H9 (cell line): ENCODE data around the gene OPN4. TPM values are rescaled to one million over a fixed set of nuclear protein-coding genes. Genes with fewer than 3 reads are reported as not detected.

Experiments
- DNase-seq: peaks from one replicate; pipeline ENCODE4 v3.0.0-alpha.2; 2017
- H2AFZ ChIP-seq: one replicate; pipeline ENCODE4 v1.6.1; 2013; ENCODE audit warnings: mild to moderate bottlenecking, low read length, control low read depth, moderate library complexity
- H2AK5ac ChIP-seq: 2 replicates; pipeline ENCODE4 v1.6.1; 2013; ENCODE audit warnings: low read length, control low read depth, mixed read lengths; ENCODE audit not compliant: insufficient read length
- H2BK120ac ChIP-seq: one replicate; pipeline ENCODE4 v1.6.1; 2013; ENCODE audit warnings: low read depth, mild to moderate bottlenecking, low read length, control low read depth, inconsistent platforms; ENCODE audit not compliant: poor library complexity, severe bottlenecking
- H2BK12ac ChIP-seq: 2 replicates; pipeline ENCODE4 v1.6.1; 2013; ENCODE audit warnings: low read length, control low read depth, mixed read lengths, low read depth; ENCODE audit not compliant: insufficient read length
- H2BK15ac ChIP-seq: 2 replicates; pipeline ENCODE4 v1.6.1; 2013; ENCODE audit warnings: low read depth, low read length, control low read depth
- H2BK20ac ChIP-seq: one replicate; pipeline ENCODE4 v1.6.1; 2013; ENCODE audit warnings: low read depth, mild to moderate bottlenecking, low read length, control low read depth, inconsistent platforms; ENCODE audit not compliant: poor library complexity, severe bottlenecking
- H2BK5ac ChIP-seq: 2 replicates; pipeline ENCODE4 v1.6.1; 2013; ENCODE audit warnings: low read length, control low read depth, mixed read lengths; ENCODE audit not compliant: insufficient read length
- H3K14ac ChIP-seq: 2 replicates; pipeline ENCODE4 v1.6.1; 2013; ENCODE audit warnings: low read length, control low read depth; ENCODE audit not compliant: insufficient read depth
- H3K18ac ChIP-seq: 2 replicates; pipeline ENCODE4 v1.6.1; 2013; ENCODE audit warnings: low read depth, mild to moderate bottlenecking, mixed read lengths, low read length, control low read depth; ENCODE audit not compliant: insufficient read length
- H3K23ac ChIP-seq: 2 replicates; pipeline ENCODE4 v1.6.1; 2013; ENCODE audit warnings: low read length, control low read depth, mixed read lengths, low read depth; ENCODE audit not compliant: insufficient read length
- H3K23me2 ChIP-seq: 2 replicates; pipeline ENCODE4 v1.6.1; 2013; ENCODE audit warnings: low read depth, mild to moderate bottlenecking, mixed read lengths, low read length, control low read depth; ENCODE audit not compliant: insufficient read length, poor library complexity, severe bottlenecking
- H3K27ac ChIP-seq: 2 replicates; pipeline ENCODE4 v1.5.1; 2013; ENCODE audit warnings: low read length, control low read depth, mixed read lengths, low read depth; ENCODE audit not compliant: insufficient read length
- H3K27me3 ChIP-seq: 2 replicates; pipeline ENCODE4 v1.6.1; 2013; ENCODE audit warnings: low read length, control low read depth, inconsistent platforms; ENCODE audit not compliant: insufficient read depth
- H3K4ac ChIP-seq: 2 replicates; pipeline ENCODE4 v1.6.1; 2013; ENCODE audit warnings: low read depth, mild to moderate bottlenecking, control low read depth, inconsistent platforms, low read length, moderate library complexity
- H3K4me1 ChIP-seq: 2 replicates; pipeline ENCODE4 v1.6.1; 2013; ENCODE audit warnings: low read length, control low read depth, inconsistent platforms; ENCODE audit not compliant: insufficient read depth
- H3K4me2 ChIP-seq: 2 replicates; pipeline ENCODE4 v1.6.1; 2013; ENCODE audit warnings: low read length, control low read depth, mixed read lengths; ENCODE audit not compliant: insufficient read length, insufficient read depth
- H3K56ac ChIP-seq: 2 replicates; pipeline ENCODE4 v1.6.1; 2013; ENCODE audit warnings: low read depth, mild to moderate bottlenecking, mixed read lengths, low read length, control low read depth; ENCODE audit not compliant: insufficient read length
- H3K79me1 ChIP-seq: 2 replicates; pipeline ENCODE4 v1.6.1; 2013; ENCODE audit warnings: low read depth, mild to moderate bottlenecking, moderate library complexity, low read length, control low read depth, inconsistent platforms; ENCODE audit not compliant: insufficient read depth, poor library complexity, severe bottlenecking
- H3K79me2 ChIP-seq: 2 replicates; pipeline ENCODE4 v1.6.1; 2013; ENCODE audit warnings: low read length, control low read depth, inconsistent platforms; ENCODE audit not compliant: insufficient read depth
- H3K9ac ChIP-seq: 2 replicates; pipeline ENCODE4 v1.6.1; 2013; ENCODE audit warnings: low read length, control low read depth, mixed read lengths; ENCODE audit not compliant: insufficient read length; ENCODE audit errors: extremely low read depth
- H3K9me3 ChIP-seq: one replicate; pipeline ENCODE4 v1.6.1; 2013; ENCODE audit warnings: low read depth, low read length, inconsistent platforms; ENCODE audit not compliant: control insufficient read depth
- H3T11ph ChIP-seq: one replicate; pipeline ENCODE4 v1.6.1; 2013; ENCODE audit warnings: mild to moderate bottlenecking, low read length, control low read depth, inconsistent platforms
- H4K20me1 ChIP-seq: one replicate; pipeline ENCODE4 v1.6.1; 2013; ENCODE audit not compliant: control insufficient read depth, insufficient read length, insufficient read depth
- H4K5ac ChIP-seq: 2 replicates; pipeline ENCODE4 v1.6.1; 2013; ENCODE audit warnings: low read depth, mild to moderate bottlenecking, mixed read lengths, low read length, control low read depth; ENCODE audit not compliant: insufficient read length
- H4K8ac ChIP-seq: replicated peaks from 2 replicates; pipeline ENCODE4 v1.6.1; 2013; ENCODE audit warnings: low read length, control low read depth, mixed read lengths, low read depth; ENCODE audit not compliant: insufficient read length
- H4K91ac ChIP-seq: 2 replicates; pipeline ENCODE4 v1.6.1; 2013; ENCODE audit warnings: low read depth, mild to moderate bottlenecking, moderate library complexity, mixed read lengths, low read length, control low read depth; ENCODE audit not compliant: insufficient read length
- H3K27ac Mint-ChIP-seq, 3 experiments: 2 replicates in 2 of 3; 3 replicates in 1 of 3; pipeline ENCODE4 v1.8.0; 2020 to 2021; ENCODE audit warnings: mixed read lengths in 3 of 3, mild to moderate bottlenecking in 1 of 3, moderate library complexity in 1 of 3
- H3K27me3 Mint-ChIP-seq: 2 replicates; pipeline ENCODE4 v1.8.0; 2021; ENCODE audit warnings: low read depth, mild to moderate bottlenecking, moderate library complexity, mixed read lengths
- H3K36me3 Mint-ChIP-seq, 3 experiments: 2 replicates in 2 of 3; 3 replicates in 1 of 3; pipeline ENCODE4 v1.8.0; 2020 to 2021; ENCODE audit warnings: low read depth in 3 of 3, mixed read lengths in 3 of 3; ENCODE audit not compliant: insufficient read depth in 1 of 3
- H3K4me1 Mint-ChIP-seq, 2 experiments: 2 replicates each; pipeline ENCODE4 v1.8.0; 2020; ENCODE audit warnings: mixed read lengths in 2 of 2
- H3K4me3 Mint-ChIP-seq, 2 experiments: 2 replicates in 1 of 2; 3 replicates in 1 of 2; pipeline ENCODE4 v1.8.0; 2020 to 2021; ENCODE audit warnings: mild to moderate bottlenecking in 2 of 2, mixed read lengths in 2 of 2, moderate library complexity in 1 of 2
- H3K9me3 Mint-ChIP-seq, 2 experiments: 2 replicates in 1 of 2; 3 replicates in 1 of 2; pipeline ENCODE4 v1.8.0; 2020; ENCODE audit warnings: mild to moderate bottlenecking in 2 of 2, mixed read lengths in 2 of 2, moderate library complexity in 1 of 2
- WGBS: extraction: QIAGEN DNeasy Blood & Tissue Kit; methylation state at CpG from one replicate; pipeline ENCODE4 v1.1.7; 2013; ENCODE audit warnings: missing lambda C conversion rate, low lambda C conversion rate, mixed read lengths; ENCODE audit not compliant: insufficient read length; ENCODE audit errors: extremely low coverage; 5-methylcytosine and 5-hydroxymethylcytosine counted together
- total RNA-seq: library from RNA; stranded (reverse); gene quantifications from 2 replicates; pipeline ENCODE4 v1.2.1, GENCODE V29; 2021
- TF ChIP-seq, protein P1 (sequence below): fragments of 200-600 bp; sonication (generic); conservative IDR thresholded peaks from 3 replicates; pipeline ENCODE4 v1.8.0; 2021; ENCODE audit warnings: antibody characterized with exemption, mild to moderate bottlenecking

Gene OPN4
- total RNA-seq, 1 experiment from 2014 or later, result not detected

DNA sequence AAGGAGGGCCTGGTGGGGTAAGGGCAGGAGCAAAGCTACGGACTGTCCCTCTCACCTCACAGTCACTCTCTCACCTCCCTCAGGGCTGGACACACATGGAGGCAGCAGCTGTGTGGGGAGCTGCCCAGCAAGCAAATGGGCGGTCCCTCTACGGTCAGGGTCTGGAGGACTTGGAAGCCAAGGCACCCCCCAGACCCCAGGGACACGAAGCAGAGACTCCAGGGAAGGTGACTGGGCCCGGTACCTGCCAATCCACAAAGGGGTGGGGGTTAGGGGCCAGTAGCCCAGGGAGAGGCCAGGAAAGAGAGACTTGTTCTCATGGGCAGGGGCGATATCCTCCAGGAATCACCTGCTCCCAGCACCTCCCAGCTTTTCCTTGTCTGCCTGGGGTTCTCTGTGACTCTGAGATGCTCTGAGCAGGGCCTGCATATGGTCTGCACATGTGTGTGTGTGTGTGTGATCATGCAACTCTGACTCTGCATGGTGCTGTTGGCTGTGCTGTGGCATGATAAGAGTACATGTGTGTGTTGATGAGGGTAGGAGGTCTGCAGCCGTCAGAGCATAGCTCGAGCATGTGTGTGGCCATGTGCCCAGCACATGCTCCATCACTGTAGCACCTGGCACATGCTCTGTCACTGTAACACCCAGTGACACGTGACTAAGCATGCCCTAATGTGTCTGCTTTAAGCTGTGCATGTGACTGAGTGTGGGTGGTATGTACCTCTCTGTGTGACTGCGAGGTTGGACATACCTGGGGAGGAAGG, 9.4 kb downstream of the OPN4 start:
- Mint-ChIP-seq H3K9me3 (no peaks in the 10 kb centered on the region), H3K4me3 (no peak overlapping the region), H3K4me1 (peaks cover 24 to 31% of the 10 kb centered on the region in 2 experiments), H3K36me3 (no peaks in the 10 kb centered on the region), H3K27ac (no peak overlapping the region; a peak in 2 of 7 replicates), H3K27me3 (no peaks in the 10 kb centered on the region; the same call in 1 of the 2 replicates)
- H3K9me3 ChIP-seq, result no peaks in the 10 kb centered on the region
- no CpG with 5 or more reads among the region's 10 CpGs for WGBS
- H3K23me2 ChIP-seq, result no peaks in the 10 kb centered on the region
- no peak overlapping the region for H3K56ac ChIP-seq
- H4K91ac ChIP-seq, result no peak overlapping the region
- H3K27me3 ChIP-seq, result no peaks in the 10 kb centered on the region
- no peak for DNase-seq
- H2BK12ac ChIP-seq, result no peak overlapping the region
- no peak overlapping the region; the same call in 1 of the 2 replicates for H3K14ac ChIP-seq
- no peak overlapping the region for H3K23ac ChIP-seq
- H2BK15ac ChIP-seq, result no peak overlapping the region
- no peak overlapping the region for H2BK120ac ChIP-seq
- no peak overlapping the region for H4K5ac ChIP-seq
- no peaks in the 10 kb centered on the region; the same call in 1 of the 2 replicates for H3K4me1 ChIP-seq
- no peak overlapping the region for H2BK20ac ChIP-seq
- no peak overlapping the region for H3K27ac ChIP-seq
- TF ChIP-seq, protein P1, sequence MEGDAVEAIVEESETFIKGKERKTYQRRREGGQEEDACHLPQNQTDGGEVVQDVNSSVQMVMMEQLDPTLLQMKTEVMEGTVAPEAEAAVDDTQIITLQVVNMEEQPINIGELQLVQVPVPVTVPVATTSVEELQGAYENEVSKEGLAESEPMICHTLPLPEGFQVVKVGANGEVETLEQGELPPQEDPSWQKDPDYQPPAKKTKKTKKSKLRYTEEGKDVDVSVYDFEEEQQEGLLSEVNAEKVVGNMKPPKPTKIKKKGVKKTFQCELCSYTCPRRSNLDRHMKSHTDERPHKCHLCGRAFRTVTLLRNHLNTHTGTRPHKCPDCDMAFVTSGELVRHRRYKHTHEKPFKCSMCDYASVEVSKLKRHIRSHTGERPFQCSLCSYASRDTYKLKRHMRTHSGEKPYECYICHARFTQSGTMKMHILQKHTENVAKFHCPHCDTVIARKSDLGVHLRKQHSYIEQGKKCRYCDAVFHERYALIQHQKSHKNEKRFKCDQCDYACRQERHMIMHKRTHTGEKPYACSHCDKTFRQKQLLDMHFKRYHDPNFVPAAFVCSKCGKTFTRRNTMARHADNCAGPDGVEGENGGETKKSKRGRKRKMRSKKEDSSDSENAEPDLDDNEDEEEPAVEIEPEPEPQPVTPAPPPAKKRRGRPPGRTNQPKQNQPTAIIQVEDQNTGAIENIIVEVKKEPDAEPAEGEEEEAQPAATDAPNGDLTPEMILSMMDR, result no peak
- H3T11ph ChIP-seq, result no peak overlapping the region
- no peaks in the 10 kb centered on the region for H3K79me2 ChIP-seq
- H4K20me1 ChIP-seq, result no peaks in the 10 kb centered on the region
- no peak overlapping the region for H2AFZ ChIP-seq
- H3K79me1 ChIP-seq, result no peaks in the 10 kb centered on the region
- no peak overlapping the region for H2AK5ac ChIP-seq
- no peak overlapping the region for H3K18ac ChIP-seq
- no peak overlapping the region for H3K4ac ChIP-seq
- no peak overlapping the region for H3K4me2 ChIP-seq
- H2BK5ac ChIP-seq, result no peak overlapping the region
- no peak overlapping the region for H4K8ac ChIP-seq
- H3K9ac ChIP-seq, result no peak overlapping the region
